Embryonic facial prominence (tissue), 1 donor: ENCODE results near the gene RHBDF1.

Source experiments
- DNase-seq: peaks from one replicate; pipeline ENCODE4 v3.0.0-alpha.2; 2016; ENCODE audit errors: extremely low spot score

The RHBDF1 gene

DNA sequence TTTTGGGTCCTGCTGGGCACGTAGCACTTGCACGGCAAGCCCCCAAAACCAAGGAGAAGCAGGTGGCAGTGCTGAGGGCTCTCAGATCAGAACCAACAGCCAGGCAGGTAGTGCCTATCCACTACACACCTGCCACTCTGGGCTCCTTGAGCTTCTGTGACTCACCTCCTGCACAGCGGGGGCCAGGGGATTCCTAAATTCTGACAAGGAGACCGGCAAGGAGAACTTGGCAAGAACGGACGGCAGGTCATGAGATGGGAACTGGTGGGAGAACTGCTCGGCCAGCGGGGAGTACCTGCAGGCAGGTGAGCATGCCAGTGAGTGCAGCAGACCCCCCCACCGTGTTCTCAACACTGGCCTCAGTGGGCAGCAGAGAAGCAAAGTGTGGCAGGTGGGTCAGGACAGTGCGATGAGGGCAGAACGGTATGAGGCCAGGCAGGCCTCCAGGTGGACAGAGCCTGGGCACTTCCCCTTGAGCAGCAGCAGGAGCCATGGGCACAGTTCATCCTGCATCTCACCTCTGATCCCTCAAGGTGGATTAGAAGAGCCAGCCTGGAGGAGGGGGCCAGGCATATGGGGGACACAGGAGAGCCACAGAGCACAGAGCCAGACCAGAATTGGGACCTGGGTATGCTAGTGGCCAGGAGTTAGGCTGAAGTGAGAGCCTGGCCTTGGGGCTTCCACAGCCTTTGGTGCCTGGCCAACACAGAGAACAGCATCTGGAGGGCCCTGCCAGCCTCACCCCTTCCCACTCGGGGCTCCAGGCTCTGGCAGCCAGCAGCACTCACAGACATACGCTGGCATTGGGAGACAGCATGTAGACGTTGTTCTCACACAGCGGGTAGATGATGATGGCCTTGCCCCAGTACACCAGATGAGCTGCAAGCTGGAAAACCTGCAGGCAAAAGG, 20.3 kb upstream of the RHBDF1 start:
- DNase-seq: no peak

- DNase-seq: peak; percentile 40
These were observed 19.1 kb upstream of the RHBDF1 start for GRCh38 chr16:91484-91883.

DNA sequence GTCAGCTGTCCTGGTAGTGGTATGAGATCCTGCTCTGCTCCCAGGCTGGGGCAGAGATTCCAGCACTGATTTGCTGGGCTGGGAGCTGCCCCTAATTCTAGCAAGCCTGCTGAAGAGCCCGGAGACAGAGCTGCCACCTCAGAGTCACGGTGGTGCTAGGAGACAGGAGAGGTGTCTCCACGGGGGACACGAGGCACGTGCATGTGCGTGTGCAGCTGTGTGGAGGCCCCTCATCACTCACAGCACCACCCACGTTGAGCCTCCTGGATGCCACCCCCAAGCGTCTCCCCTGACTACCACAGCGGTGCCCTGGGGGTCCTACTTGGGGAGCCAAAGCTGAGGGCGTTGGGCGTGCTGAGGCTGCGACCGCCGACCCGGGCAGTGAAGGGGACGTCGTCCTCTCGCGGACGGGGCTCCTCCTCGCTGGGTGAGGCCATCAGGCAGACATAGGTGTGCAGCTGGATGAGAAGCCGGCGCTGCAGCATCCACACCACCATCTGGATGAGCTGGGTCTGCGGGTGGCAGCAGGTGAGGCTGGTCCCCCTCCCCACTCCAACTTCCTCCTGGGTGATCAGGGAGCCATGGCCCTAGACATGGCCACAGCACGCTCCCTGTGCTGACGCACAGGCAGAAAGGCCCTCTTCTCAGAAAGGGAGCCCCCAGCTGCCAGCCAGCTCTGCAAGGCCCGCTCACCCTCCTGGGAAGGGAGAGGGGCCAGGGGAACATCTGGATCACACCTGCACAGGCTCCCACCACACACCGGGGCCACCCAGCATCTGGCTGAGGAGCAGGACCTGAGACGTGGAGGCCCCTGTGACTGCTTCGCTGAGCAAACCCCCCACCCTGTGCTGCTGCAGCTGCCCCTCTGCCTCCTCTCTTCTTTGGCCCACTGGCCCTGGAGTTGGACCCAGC, 17.2 kb upstream of the RHBDF1 start:
- DNase-seq: no peak

- DNase-seq: no peak
These were observed 16.2 kb upstream of the RHBDF1 start for GRCh38 chr16:88613-89012.

DNA sequence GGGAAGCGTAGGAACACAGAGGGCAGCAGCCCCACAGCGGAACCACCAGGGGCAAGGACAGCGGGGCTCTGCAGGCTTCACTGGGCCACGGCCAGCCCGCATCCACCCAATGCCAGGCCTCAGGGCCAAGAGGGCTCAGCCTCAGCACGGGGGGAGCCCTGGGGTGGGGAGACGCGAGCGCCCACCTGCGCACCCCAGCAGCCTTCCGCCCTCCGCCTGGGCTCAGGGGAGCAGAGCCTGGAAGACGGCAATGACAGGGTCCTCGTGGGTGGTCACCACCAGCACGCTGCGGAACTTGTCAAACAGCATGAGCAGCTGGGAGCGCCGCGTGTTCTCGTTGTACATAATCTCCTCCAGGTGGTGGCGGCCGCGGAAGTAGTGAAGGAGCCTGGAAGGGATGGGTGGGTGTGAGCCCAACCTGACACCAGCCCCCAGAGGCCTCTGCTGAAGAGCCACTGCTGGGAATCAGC, 14.1 kb upstream of the RHBDF1 start:
- no peak for DNase-seq

GRCh38 chr16:85865-86264, 13.4 kb upstream of the RHBDF1 start:
- no peak for DNase-seq

DNA sequence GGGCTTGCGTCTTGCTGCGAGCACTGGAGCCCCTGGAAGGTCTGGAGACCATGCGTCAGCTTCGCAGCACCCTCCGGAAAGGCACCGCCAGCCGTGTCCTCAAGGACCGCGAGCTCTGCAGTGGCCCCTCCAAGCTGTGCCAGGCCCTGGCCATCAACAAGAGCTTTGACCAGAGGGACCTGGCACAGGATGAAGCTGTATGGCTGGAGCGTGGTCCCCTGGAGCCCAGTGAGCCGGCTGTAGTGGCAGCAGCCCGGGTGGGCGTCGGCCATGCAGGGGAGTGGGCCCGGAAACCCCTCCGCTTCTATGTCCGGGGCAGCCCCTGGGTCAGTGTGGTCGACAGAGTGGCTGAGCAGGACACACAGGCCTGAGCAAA, 13.0 kb upstream of the RHBDF1 start:
- no peak for DNase-seq

- no peak for DNase-seq
These were observed 12.4 kb upstream of the RHBDF1 start for GRCh38 chr16:84718-85406.

DNA sequence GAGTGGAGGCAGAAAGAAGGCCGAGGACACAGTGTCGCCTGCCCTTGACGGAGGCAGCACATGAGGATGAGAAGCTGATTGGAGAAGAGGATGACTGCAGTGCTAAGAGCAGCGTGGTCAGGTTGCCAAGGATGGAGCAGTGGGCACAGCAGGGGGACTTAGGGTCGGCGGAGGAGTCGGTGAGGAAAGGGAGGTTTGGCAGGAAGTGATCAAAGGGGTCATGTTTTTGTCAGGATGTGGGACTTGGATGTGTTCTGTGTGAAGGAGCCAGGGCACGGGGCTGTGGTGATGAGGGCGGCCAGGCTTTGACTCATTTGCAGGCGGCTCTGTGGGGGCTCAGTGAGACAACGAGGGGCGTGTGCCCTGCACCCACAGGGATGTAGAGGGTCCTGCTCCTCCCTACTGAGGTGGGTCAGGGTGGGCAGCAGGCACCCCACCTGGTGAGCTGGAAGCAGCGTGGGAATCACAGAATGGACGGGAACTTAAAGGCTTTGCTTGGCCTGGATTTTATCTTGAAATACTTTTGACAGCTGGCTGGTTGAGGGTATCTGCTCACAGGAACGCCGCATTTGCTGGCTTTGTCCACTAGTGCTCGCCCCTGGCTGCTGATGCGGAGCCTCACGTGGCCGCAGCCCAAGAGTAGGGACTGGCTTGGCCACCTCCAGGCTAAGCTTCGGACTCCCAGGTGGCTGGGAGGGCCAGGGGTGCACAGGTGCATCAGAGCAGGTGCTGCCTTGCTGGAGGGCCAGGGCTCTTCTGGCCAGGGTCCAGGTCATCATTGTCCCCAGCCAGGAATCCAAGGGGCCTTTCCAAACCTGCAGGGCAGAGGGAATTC, 11.6 kb upstream of the RHBDF1 start:
- no peak for DNase-seq

GRCh38 chr16:83060-83603, 10.7 kb upstream of the RHBDF1 start:
- DNase-seq: no peak

- DNase-seq: no peak
These were observed 7.0 kb upstream of the RHBDF1 start for GRCh38 chr16:79151-80054.

- no peak for DNase-seq
These were observed 6.2 kb upstream of the RHBDF1 start for GRCh38 chr16:78444-79150.

DNA sequence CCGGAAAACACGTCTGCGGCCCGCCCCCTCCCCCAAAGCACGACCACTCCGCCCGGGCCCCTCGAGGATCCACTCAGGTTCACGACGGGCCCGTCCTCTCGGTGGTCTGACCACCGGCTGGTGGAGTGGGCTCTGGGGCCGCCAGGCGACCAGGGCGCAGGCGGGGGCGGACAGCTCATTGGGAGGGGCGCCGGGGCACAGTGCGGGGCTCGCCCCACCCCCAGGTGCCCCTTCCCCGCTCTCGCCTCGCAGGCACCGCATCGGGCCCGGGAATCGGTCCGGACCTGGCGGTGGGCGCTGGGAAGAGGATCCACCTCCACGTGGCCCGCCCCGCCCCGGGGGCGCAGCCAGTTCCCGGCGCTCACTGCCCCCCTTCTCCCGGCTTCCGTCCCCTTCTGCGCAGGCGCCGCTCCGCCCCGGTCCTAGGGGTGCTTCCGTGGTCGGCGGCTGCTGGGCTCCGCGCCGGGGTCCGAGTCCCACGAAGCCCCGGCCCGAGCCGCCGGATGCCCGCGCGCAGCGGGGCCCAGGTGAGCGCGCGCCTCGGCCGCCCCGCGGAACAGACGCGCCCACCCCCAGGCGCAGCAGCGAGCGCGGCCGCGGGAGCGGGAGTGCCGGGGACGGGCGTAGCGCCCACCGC, 5.5 kb upstream of the RHBDF1 start, which contains the start of gene MPG:
Gene MPG (plus strand): TSS at position 419 of the 637 bp plus-strand sequence. CDS start 85 bp downstream, at position 504.
- DNase-seq: no peak

DNA sequence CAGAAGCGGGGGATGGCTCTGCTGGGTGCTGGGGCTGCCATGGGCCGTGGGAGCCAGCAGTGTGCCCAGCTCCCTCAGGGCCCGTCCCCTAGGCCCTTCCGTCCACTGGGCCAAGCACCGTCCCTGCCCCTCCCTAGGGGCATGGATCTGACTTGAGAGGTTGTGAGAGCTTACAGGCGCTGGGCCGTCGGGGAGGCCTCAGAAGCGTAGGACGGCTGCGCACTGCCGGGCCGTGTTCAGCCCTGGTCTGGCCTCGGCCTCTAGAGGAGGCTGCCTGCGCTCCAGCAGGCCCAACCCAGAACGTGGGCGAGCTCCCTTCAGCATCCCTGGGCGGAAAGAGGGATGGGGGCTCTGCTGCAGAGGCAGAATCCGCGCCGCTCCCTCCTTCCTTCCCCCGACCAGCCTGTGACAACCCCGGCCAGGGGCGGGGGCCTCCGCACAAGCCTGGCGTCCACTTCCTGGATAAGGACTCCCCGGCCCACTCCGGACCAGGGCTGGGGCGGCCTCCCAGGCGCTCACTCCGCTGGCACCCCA, 4.9 kb upstream of the RHBDF1 start:
- DNase-seq: no peak

GRCh38 chr16:76535-77272, 4.3 kb upstream of the RHBDF1 start:
- DNase-seq: no peak

DNA sequence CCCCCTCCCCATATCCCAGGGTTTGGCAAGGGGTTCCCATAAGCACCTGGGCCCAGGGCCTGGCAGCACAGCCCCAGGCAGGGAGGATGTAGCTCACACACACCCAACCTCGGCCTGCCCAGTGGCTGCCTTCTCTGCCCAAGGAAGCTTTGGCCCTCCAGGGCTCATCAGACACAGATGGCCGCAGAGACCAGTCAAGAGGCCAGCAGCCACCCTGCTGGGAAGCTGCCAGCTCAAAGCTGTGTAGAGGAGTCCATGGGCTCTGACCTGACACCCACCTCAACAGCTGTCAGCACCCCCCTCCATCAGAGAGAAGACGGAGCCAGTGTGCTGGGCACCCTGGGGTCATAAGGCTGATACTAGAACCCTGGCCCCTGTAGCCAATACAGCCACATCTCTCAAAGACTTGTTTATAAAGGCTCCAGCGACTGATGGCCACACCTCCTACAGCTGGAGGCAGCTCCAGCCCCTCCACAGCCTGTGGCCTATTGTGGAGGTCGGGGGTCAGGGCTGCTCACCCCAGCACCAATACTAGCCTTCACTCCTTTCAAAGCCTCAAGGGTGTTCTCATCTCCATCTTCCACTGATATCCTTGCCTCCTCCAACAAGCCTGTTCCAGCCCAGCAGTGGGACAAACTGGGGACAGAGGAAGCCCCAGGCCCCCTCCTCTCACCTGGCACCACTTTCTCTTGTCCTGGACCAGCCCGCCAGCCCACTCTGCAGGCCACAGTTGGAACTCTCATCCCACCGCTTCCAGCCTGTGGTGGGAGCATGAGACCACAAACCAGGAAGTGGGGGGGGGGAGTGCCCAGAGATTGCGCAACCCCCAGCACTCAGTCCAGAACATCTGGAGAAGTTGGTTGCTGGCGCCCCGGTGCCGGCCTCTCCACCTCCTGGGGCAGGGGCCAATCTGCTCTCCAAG, 3.4 kb upstream of the RHBDF1 start:
- DNase-seq: no peak
